PC-3 (cell line): ENCODE results near the gene PLEKHM3. TPM values are rescaled to one million over a fixed set of nuclear protein-coding genes. Genes with fewer than 3 reads are reported as not detected.

Experiments
- ATAC-seq: fragments of 200-7000 bp; cut with Tn5 transposase; 2 replicates; pipeline ENCODE4 v1.9.1; 2020; ENCODE audit warnings: mild to moderate bottlenecking, moderate library complexity
- BruUV-seq: library from RNA; stranded (reverse); fragments of 400-500 nt; replicated peaks from 2 replicates; lab custom pipeline; 2021; lab: Mats Ljungman, UMichigan
- CTCF ChIA-PET: fragments of 300-600 bp; sonication (Branson Sonifier 250); formaldehyde crosslinking; loops from one replicate; lab custom pipeline; 2022; ENCODE audit warnings: antibody characterized with exemption; lab: Charles Lee
- POLR2A ChIA-PET: fragments of 300-600 bp; sonication (Branson Sonifier 250); formaldehyde crosslinking; loops from one replicate; lab custom pipeline; 2022; ENCODE audit warnings: antibody characterized with exemption; ENCODE audit not compliant: unreplicated experiment; lab: Charles Lee
- DNase-seq: peaks from one replicate; pipeline ENCODE4 v3.0.0-alpha.2; 2015
- H2AFZ ChIP-seq: fragments of 300-600 bp; sonication (generic); 2 replicates; pipeline ENCODE4 v1.6.0; 2016; ENCODE audit warnings: antibody characterized with exemption, low read length
- H3F3A ChIP-seq: fragments of 300-600 bp; sonication (generic); one replicate; pipeline ENCODE4 v1.6.0; 2017; ENCODE audit warnings: antibody characterized with exemption, low read length, control low read depth, mild to moderate bottlenecking; ENCODE audit not compliant: unreplicated experiment
- H3K27ac ChIP-seq: fragments of 300-600 bp; sonication (generic); 2 replicates; pipeline ENCODE4 v1.5.1; 2016; ENCODE audit warnings: mild to moderate bottlenecking, low read length
- H3K27me3 ChIP-seq: fragments of 300-600 bp; sonication (generic); 2 replicates; pipeline ENCODE4 v1.6.1; 2016; ENCODE audit warnings: low read length, mixed read lengths
- H3K36me3 ChIP-seq: fragments of 300-600 bp; sonication (generic); 2 replicates; pipeline ENCODE4 v1.6.1; 2016; ENCODE audit warnings: low read depth, mixed run types, low read length, mixed read lengths
- H3K4me1 ChIP-seq: fragments of 300-600 bp; sonication (generic); 2 replicates; pipeline ENCODE4 v1.5.1; 2016; ENCODE audit warnings: low read length; ENCODE audit not compliant: insufficient read depth
- H3K4me2 ChIP-seq: fragments of 300-600 bp; sonication (generic); 2 replicates; pipeline ENCODE4 v1.6.0; 2016; ENCODE audit warnings: low read length
- H3K4me3 ChIP-seq: fragments of 300-600 bp; sonication (generic); 2 replicates; pipeline ENCODE4 v1.5.1; 2016; ENCODE audit warnings: mild to moderate bottlenecking, low read length, mixed read lengths
- H3K79me2 ChIP-seq: fragments of 300-600 bp; sonication (generic); 2 replicates; pipeline ENCODE4 v1.6.1; 2017; ENCODE audit warnings: low read length, mixed read lengths
- H3K9ac ChIP-seq: fragments of 300-600 bp; sonication (generic); 2 replicates; pipeline ENCODE4 v1.6.0; 2016; ENCODE audit warnings: mild to moderate bottlenecking, low read length
- H3K9me2 ChIP-seq: fragments of 300-600 bp; sonication (generic); replicated peaks from 2 replicates; pipeline ENCODE4 v1.6.1; 2016; ENCODE audit warnings: mixed run types, low read length, mixed read lengths
- H3K9me3 ChIP-seq: fragments of 300-600 bp; sonication (generic); 2 replicates; pipeline ENCODE4 v1.6.1; 2016; ENCODE audit warnings: low read length, mixed read lengths
- H4K20me1 ChIP-seq: fragments of 300-600 bp; sonication (generic); 2 replicates; pipeline ENCODE4 v1.6.1; 2016; ENCODE audit warnings: low read length, mixed read lengths
- EZH2 ChIP-seq: fragments of 300-600 bp; sonication (generic); IDR thresholded peaks from one replicate; pipeline ENCODE4 v1.6.1; 2017; ENCODE audit warnings: antibody characterized with exemption, mild to moderate bottlenecking, low read length; ENCODE audit not compliant: unreplicated experiment
- EZH2phosphoT487 ChIP-seq: fragments of 300-600 bp; sonication (generic); IDR thresholded peaks from 2 replicates; pipeline ENCODE4 v1.6.1; 2018; ENCODE audit warnings: mild to moderate bottlenecking, antibody characterized with exemption, low read length, borderline replicate concordance
- intact Hi-C: fragments of 100-400 bp; cut with micrococcal nuclease; formaldehyde crosslinking; loops from 2 replicates; pipeline ENCODE4 v1.9.0; 2023
- total RNA-seq: library from RNA; depleted of rRNA; stranded (reverse); fragments of >200 nt; gene quantifications from 2 replicates; pipeline ENCODE4 v1.2.3, GENCODE V29; 2014
- TF ChIP-seq, protein P1 (sequence below): fragments of 300-600 bp; sonication (generic); conservative IDR thresholded peaks from 2 replicates; pipeline ENCODE4 v1.5.1; 2017; ENCODE audit warnings: antibody characterized with exemption, low read depth, mild to moderate bottlenecking, low read length

Gene PLEKHM3
- total RNA-seq, 1 experiment from 2014 or later: 5.9 TPM

DNA sequence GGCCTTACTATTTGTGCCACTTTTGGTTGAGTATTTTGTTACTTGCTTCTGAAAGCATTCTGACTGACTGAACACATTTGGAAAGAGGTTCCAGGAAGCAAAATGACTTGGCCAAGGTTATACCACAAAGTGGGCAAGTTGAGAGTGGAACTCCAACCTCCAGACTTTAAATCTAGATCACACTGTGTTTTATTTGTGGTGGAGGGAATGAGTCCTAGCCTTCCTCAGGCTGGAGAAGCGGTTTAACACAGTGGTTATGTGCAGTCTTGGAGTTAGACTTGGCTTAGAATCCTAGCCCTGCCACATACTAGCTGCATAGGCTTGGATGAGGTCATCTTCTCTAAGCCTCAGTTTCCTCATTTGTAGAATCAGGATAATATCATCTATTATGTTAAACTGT, 33.4 kb downstream of the PLEKHM3 start:
- H3K9me2 ChIP-seq: no peaks in the 10 kb centered on the region
- H3K36me3 ChIP-seq: no peaks in the 10 kb centered on the region
- no peak overlapping the region for H3K4me3 ChIP-seq
- no peak overlapping the region for H2AFZ ChIP-seq
- POLR2A ChIA-PET: no interaction called here
- no TSS peak for BruUV-seq
- DNase-seq (no peak), ATAC-seq (no peak)
- peaks cover 13% of the 10 kb centered on the region for H3K4me1 ChIP-seq
- no peaks in the 10 kb centered on the region for H3K27me3 ChIP-seq
- intact Hi-C loops: no loop called here
- H3K27ac ChIP-seq: no peak overlapping the region
- no peak overlapping the region for H3K4me2 ChIP-seq
- H3F3A ChIP-seq: no peaks in the 10 kb centered on the region
- TF ChIP-seq EZH2: no peak
- TF ChIP-seq, protein P1, sequence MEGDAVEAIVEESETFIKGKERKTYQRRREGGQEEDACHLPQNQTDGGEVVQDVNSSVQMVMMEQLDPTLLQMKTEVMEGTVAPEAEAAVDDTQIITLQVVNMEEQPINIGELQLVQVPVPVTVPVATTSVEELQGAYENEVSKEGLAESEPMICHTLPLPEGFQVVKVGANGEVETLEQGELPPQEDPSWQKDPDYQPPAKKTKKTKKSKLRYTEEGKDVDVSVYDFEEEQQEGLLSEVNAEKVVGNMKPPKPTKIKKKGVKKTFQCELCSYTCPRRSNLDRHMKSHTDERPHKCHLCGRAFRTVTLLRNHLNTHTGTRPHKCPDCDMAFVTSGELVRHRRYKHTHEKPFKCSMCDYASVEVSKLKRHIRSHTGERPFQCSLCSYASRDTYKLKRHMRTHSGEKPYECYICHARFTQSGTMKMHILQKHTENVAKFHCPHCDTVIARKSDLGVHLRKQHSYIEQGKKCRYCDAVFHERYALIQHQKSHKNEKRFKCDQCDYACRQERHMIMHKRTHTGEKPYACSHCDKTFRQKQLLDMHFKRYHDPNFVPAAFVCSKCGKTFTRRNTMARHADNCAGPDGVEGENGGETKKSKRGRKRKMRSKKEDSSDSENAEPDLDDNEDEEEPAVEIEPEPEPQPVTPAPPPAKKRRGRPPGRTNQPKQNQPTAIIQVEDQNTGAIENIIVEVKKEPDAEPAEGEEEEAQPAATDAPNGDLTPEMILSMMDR: no peak
- TF ChIP-seq EZH2phosphoT487: no peak
- H3K9me3 ChIP-seq: no peaks in the 10 kb centered on the region
- 0 out of 2 replicates have a peak, but pooled peaks cover 3% of the 10 kb centered on the region for H4K20me1 ChIP-seq
- CTCF ChIA-PET: no interaction called here
- no peaks in the 10 kb centered on the region for H3K79me2 ChIP-seq
- no peak overlapping the region for H3K9ac ChIP-seq

DNA sequence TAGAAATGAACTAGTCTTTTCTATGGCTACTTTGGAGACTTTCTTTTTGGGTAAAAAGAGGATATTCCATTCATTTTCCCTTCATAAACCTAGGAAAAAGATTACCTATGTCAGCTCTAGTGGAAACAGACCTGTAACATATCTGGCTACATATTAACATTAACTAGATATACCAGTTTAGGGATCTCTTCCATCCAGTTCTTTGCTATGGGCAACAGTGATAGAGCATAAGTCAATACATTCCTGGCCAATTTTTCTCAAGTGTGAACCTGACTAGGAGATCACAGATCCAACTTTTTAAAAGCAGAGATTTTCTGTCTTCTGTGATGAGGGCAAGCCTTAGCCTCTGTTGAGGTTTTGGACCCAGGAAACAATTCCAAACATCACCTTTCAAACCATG, 34.5 kb downstream of the PLEKHM3 start:
- H3K9me3 ChIP-seq: no peaks in the 10 kb centered on the region
- H3K4me1 ChIP-seq: peaks cover 13% of the 10 kb centered on the region
- H3K4me3 ChIP-seq: no peak overlapping the region
- no peaks in the 10 kb centered on the region for H3K79me2 ChIP-seq
- ChIA-PET CTCF (no interaction called here), POLR2A (no interaction called here)
- intact Hi-C loops: no loop called here
- H3K27me3 ChIP-seq: no peaks in the 10 kb centered on the region
- H2AFZ ChIP-seq: no peak overlapping the region
- DNase-seq: no peak
- H3K27ac ChIP-seq: no peak overlapping the region
- H3K4me2 ChIP-seq: no peak overlapping the region
- no peaks in the 10 kb centered on the region for H3K36me3 ChIP-seq
- BruUV-seq: no TSS peak
- TF ChIP-seq EZH2: no peak
- no peak for TF ChIP-seq EZH2phosphoT487
- TF ChIP-seq, protein P1: no peak
- 0 out of 2 replicates have a peak, but pooled peaks cover 3% of the 10 kb centered on the region for H4K20me1 ChIP-seq
- no peak overlapping the region for H3K9ac ChIP-seq
- no peak for ATAC-seq
- H3K9me2 ChIP-seq: no peaks in the 10 kb centered on the region
- no peaks in the 10 kb centered on the region for H3F3A ChIP-seq

DNA sequence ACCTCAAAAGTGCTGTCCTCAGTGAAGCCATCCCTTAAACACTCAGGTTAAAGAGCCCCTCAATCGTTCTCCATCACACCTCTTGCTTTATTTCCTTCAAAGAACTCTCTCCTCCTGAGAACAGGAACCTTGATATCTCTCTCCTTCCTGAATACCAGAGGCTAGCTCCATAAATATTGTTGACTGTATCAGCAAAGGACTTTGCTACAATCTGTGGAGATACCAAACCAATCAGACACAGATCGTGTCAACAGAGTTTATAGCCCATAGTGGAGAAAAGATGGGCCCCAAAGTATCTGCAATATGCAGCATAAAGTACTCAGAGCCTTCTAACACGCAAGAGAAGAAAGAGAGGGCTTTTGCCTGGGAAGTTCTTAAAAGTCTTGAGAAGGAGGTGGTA, 36.4 kb downstream of the PLEKHM3 start:
- no peak for DNase-seq
- H2AFZ ChIP-seq: no peak overlapping the region
- 0 out of 2 replicates have a peak, but pooled peaks cover 3% of the 10 kb centered on the region for H4K20me1 ChIP-seq
- H3K27me3 ChIP-seq: no peaks in the 10 kb centered on the region
- no peaks in the 10 kb centered on the region for H3K9me2 ChIP-seq
- no peak for ATAC-seq
- no peaks in the 10 kb centered on the region for H3F3A ChIP-seq
- intact Hi-C loops: no loop called here
- BruUV-seq: no TSS peak
- no peak overlapping the region for H3K9ac ChIP-seq
- CTCF ChIA-PET: no interaction called here
- H3K79me2 ChIP-seq: no peaks in the 10 kb centered on the region
- peaks cover 13% of the 10 kb centered on the region for H3K4me1 ChIP-seq
- no peak overlapping the region for H3K4me2 ChIP-seq
- H3K27ac ChIP-seq: no peak overlapping the region
- POLR2A ChIA-PET: no interaction called here
- no peaks in the 10 kb centered on the region for H3K9me3 ChIP-seq
- H3K4me3 ChIP-seq: no peak overlapping the region
- TF ChIP-seq EZH2phosphoT487: no peak
- no peak for TF ChIP-seq EZH2
- TF ChIP-seq, protein P1: no peak
- H3K36me3 ChIP-seq: no peaks in the 10 kb centered on the region
